PC-3 (cell line): ENCODE results near the gene CYP26A1. TPM values are rescaled to one million over a fixed set of nuclear protein-coding genes. Genes with fewer than 3 reads are reported as not detected.

Experiments used
- ATAC-seq: fragments of 200-7000 bp; cut with Tn5 transposase; 2 replicates; pipeline ENCODE4 v1.9.1; 2020; ENCODE audit warnings: mild to moderate bottlenecking, moderate library complexity
- Bru-seq: library from RNA; stranded (reverse); fragments of 400-500 nt; gene quantifications from one replicate; lab custom pipeline; 2021; lab: Mats Ljungman, UMichigan
- BruChase-seq, 2 experiments: library from RNA; stranded (reverse); fragments of 400-500 nt; gene quantifications; one replicate each; lab custom pipeline; 2021; lab: Mats Ljungman, UMichigan
- BruUV-seq: library from RNA; stranded (reverse); fragments of 400-500 nt; replicated peaks from 2 replicates; lab custom pipeline; 2021; lab: Mats Ljungman, UMichigan
- CTCF ChIA-PET: fragments of 300-600 bp; sonication (Branson Sonifier 250); formaldehyde crosslinking; loops from one replicate; lab custom pipeline; 2022; ENCODE audit warnings: antibody characterized with exemption; lab: Charles Lee
- POLR2A ChIA-PET: fragments of 300-600 bp; sonication (Branson Sonifier 250); formaldehyde crosslinking; loops from one replicate; lab custom pipeline; 2022; ENCODE audit warnings: antibody characterized with exemption; ENCODE audit not compliant: unreplicated experiment; lab: Charles Lee
- DNase-seq: peaks from one replicate; pipeline ENCODE4 v3.0.0-alpha.2; 2015
- H2AFZ ChIP-seq: fragments of 300-600 bp; sonication (generic); 2 replicates; pipeline ENCODE4 v1.6.0; 2016; ENCODE audit warnings: antibody characterized with exemption, low read length
- H3F3A ChIP-seq: fragments of 300-600 bp; sonication (generic); one replicate; pipeline ENCODE4 v1.6.0; 2017; ENCODE audit warnings: antibody characterized with exemption, low read length, control low read depth, mild to moderate bottlenecking; ENCODE audit not compliant: unreplicated experiment
- H3K27ac ChIP-seq: fragments of 300-600 bp; sonication (generic); 2 replicates; pipeline ENCODE4 v1.5.1; 2016; ENCODE audit warnings: mild to moderate bottlenecking, low read length
- H3K27me3 ChIP-seq: fragments of 300-600 bp; sonication (generic); 2 replicates; pipeline ENCODE4 v1.6.1; 2016; ENCODE audit warnings: low read length, mixed read lengths
- H3K36me3 ChIP-seq: fragments of 300-600 bp; sonication (generic); 2 replicates; pipeline ENCODE4 v1.6.1; 2016; ENCODE audit warnings: low read depth, mixed run types, low read length, mixed read lengths
- H3K4me1 ChIP-seq: fragments of 300-600 bp; sonication (generic); 2 replicates; pipeline ENCODE4 v1.5.1; 2016; ENCODE audit warnings: low read length; ENCODE audit not compliant: insufficient read depth
- H3K4me2 ChIP-seq: fragments of 300-600 bp; sonication (generic); 2 replicates; pipeline ENCODE4 v1.6.0; 2016; ENCODE audit warnings: low read length
- H3K4me3 ChIP-seq: fragments of 300-600 bp; sonication (generic); 2 replicates; pipeline ENCODE4 v1.5.1; 2016; ENCODE audit warnings: mild to moderate bottlenecking, low read length, mixed read lengths
- H3K79me2 ChIP-seq: fragments of 300-600 bp; sonication (generic); 2 replicates; pipeline ENCODE4 v1.6.1; 2017; ENCODE audit warnings: low read length, mixed read lengths
- H3K9ac ChIP-seq: fragments of 300-600 bp; sonication (generic); 2 replicates; pipeline ENCODE4 v1.6.0; 2016; ENCODE audit warnings: mild to moderate bottlenecking, low read length
- H3K9me2 ChIP-seq: fragments of 300-600 bp; sonication (generic); replicated peaks from 2 replicates; pipeline ENCODE4 v1.6.1; 2016; ENCODE audit warnings: mixed run types, low read length, mixed read lengths
- H3K9me3 ChIP-seq: fragments of 300-600 bp; sonication (generic); 2 replicates; pipeline ENCODE4 v1.6.1; 2016; ENCODE audit warnings: low read length, mixed read lengths
- H4K20me1 ChIP-seq: fragments of 300-600 bp; sonication (generic); 2 replicates; pipeline ENCODE4 v1.6.1; 2016; ENCODE audit warnings: low read length, mixed read lengths
- EZH2 ChIP-seq: fragments of 300-600 bp; sonication (generic); IDR thresholded peaks from one replicate; pipeline ENCODE4 v1.6.1; 2017; ENCODE audit warnings: antibody characterized with exemption, mild to moderate bottlenecking, low read length; ENCODE audit not compliant: unreplicated experiment
- EZH2phosphoT487 ChIP-seq: fragments of 300-600 bp; sonication (generic); IDR thresholded peaks from 2 replicates; pipeline ENCODE4 v1.6.1; 2018; ENCODE audit warnings: mild to moderate bottlenecking, antibody characterized with exemption, low read length, borderline replicate concordance
- intact Hi-C: fragments of 100-400 bp; cut with micrococcal nuclease; formaldehyde crosslinking; loops from 2 replicates; pipeline ENCODE4 v1.9.0; 2023
- long read RNA-seq: library from polyadenylated mRNA; unstranded; transcript quantifications from one replicate; pipeline ENCODE4 v2.0.0, GENCODE V29; 2021; ENCODE audit not compliant: unreplicated experiment
- total RNA-seq: library from RNA; depleted of rRNA; stranded (reverse); fragments of >200 nt; gene quantifications from 2 replicates; pipeline ENCODE4 v1.2.3, GENCODE V29; 2014; rRNA removed
- TF ChIP-seq, protein P1 (sequence below): fragments of 300-600 bp; sonication (generic); conservative IDR thresholded peaks from 2 replicates; pipeline ENCODE4 v1.5.1; 2017; ENCODE audit warnings: antibody characterized with exemption, low read depth, mild to moderate bottlenecking, low read length

The CYP26A1 gene, protein sequence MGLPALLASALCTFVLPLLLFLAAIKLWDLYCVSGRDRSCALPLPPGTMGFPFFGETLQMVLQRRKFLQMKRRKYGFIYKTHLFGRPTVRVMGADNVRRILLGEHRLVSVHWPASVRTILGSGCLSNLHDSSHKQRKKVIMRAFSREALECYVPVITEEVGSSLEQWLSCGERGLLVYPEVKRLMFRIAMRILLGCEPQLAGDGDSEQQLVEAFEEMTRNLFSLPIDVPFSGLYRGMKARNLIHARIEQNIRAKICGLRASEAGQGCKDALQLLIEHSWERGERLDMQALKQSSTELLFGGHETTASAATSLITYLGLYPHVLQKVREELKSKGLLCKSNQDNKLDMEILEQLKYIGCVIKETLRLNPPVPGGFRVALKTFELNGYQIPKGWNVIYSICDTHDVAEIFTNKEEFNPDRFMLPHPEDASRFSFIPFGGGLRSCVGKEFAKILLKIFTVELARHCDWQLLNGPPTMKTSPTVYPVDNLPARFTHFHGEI
- total RNA-seq (0.26 TPM in 1 of 2 replicates, not detected in the other), Bru-seq, nascent RNA (percentile 18 among the genes with signal in this experiment), BruChase-seq, experiment 1, labeled RNA remaining after a 6-hour chase (percentile 31 among the genes with signal in this experiment), BruChase-seq, experiment 2, labeled RNA remaining after a 2-hour chase (percentile 24 among the genes with signal in this experiment)
- long read RNA-seq, partial matches to known transcripts: 0 of 1 reads
- long read RNA-seq, other reads (novel, unspliced or antisense): 0 of 1 reads

DNA sequence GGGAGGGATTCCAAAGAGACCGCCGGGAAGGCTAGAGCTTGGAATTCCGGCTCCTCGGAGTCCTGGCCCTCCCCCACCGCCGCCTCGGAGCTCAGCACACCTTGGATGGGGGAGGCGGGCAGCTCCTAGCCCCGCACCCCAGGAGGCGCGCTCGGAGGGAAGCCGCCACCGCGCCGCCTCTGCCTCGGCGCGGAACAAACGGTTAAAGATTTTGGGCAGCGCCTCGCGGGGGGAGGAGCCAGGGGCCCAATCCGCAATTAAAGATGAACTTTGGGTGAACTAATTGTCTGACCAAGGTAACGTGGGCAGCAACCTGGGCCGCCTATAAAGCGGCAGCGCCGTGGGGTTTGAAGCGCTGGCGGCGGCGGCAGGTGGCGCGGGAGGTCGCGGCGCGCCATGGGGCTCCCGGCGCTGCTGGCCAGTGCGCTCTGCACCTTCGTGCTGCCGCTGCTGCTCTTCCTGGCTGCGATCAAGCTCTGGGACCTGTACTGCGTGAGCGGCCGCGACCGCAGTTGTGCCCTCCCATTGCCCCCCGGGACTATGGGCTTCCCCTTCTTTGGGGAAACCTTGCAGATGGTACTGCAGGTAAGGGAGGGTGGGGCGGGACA lies at the start of gene CYP26A1:
Gene CYP26A1, plus strand, starts transcription at position 355 of the 608 bp plus-strand sequence. Its CDS starts 42 bp downstream, at position 397.
- H3K36me3 ChIP-seq: no peaks in the 10 kb centered on the region
- no peak within 1 kb of the TSS for H3K9ac ChIP-seq
- ChIA-PET CTCF (no interaction called here), POLR2A (no interaction called here)
- no peaks in the 10 kb centered on the region for H3K9me2 ChIP-seq
- no peaks in the 10 kb centered on the region for H3K79me2 ChIP-seq
- DNase-seq (peak; percentile 3), ATAC-seq (peak; percentile 16)
- intact Hi-C loops: no loop called here
- no peak within 1 kb of the TSS for H3K27ac ChIP-seq
- peak within 1 kb of the TSS; percentile 76 for H3K4me3 ChIP-seq
- no peaks in the 10 kb centered on the region for H3F3A ChIP-seq
- H3K4me1 ChIP-seq: peaks cover 11% of the 10 kb centered on the region; the same call in 1 of the 2 replicates
- TF ChIP-seq, protein P1, sequence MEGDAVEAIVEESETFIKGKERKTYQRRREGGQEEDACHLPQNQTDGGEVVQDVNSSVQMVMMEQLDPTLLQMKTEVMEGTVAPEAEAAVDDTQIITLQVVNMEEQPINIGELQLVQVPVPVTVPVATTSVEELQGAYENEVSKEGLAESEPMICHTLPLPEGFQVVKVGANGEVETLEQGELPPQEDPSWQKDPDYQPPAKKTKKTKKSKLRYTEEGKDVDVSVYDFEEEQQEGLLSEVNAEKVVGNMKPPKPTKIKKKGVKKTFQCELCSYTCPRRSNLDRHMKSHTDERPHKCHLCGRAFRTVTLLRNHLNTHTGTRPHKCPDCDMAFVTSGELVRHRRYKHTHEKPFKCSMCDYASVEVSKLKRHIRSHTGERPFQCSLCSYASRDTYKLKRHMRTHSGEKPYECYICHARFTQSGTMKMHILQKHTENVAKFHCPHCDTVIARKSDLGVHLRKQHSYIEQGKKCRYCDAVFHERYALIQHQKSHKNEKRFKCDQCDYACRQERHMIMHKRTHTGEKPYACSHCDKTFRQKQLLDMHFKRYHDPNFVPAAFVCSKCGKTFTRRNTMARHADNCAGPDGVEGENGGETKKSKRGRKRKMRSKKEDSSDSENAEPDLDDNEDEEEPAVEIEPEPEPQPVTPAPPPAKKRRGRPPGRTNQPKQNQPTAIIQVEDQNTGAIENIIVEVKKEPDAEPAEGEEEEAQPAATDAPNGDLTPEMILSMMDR: no peak
- no peak for TF ChIP-seq EZH2phosphoT487
- TF ChIP-seq EZH2: no peak
- peak within 1 kb of the TSS; percentile 92 for H2AFZ ChIP-seq
- no TSS peak for BruUV-seq
- H3K27me3 ChIP-seq: peaks cover 16% of the 10 kb centered on the region
- H3K4me2 ChIP-seq: peak within 1 kb of the TSS; percentile 96
- no peaks in the 10 kb centered on the region for H4K20me1 ChIP-seq
- H3K9me3 ChIP-seq: no peaks in the 10 kb centered on the region

DNA sequence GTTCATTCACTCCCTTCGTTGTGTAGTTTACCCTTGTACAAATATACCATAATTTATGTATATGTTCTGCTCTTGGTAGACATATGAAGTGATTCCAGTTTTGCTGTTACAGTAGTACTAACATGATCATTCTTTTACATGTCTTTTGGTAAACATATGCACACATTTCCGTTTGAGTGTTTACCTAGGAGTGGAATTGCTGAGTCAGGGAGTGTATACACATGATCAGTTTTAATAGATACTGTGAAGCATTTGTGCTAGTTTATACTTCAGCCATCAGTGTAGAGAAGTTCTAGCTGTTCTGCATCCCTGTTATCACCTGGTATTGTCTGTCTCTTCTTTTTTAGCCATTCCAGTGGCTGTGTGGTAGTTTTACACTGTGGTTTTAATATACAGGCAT lies 47.6 kb upstream of the CYP26A1 start:
- TF ChIP-seq EZH2 (no peak), EZH2phosphoT487 (no peak)
- TF ChIP-seq, protein P1: no peak
- Histone ChIP-seq H3K9me3 (no peaks in the 10 kb centered on the region), H4K20me1 (no peaks in the 10 kb centered on the region), H3K9ac (no peak overlapping the region), H3F3A (no peaks in the 10 kb centered on the region), H3K4me2 (no peak overlapping the region), H3K79me2 (no peaks in the 10 kb centered on the region), H3K27me3 (no peaks in the 10 kb centered on the region), H3K27ac (no peak overlapping the region), H2AFZ (no peak overlapping the region), H3K36me3 (no peaks in the 10 kb centered on the region), H3K4me1 (peaks cover 32% of the 10 kb centered on the region), H3K9me2 (no peaks in the 10 kb centered on the region), H3K4me3 (no peak overlapping the region)
- ChIA-PET POLR2A (no interaction called here), CTCF (no interaction called here)
- intact Hi-C loops: no loop called here
- peak; percentile 56 for DNase-seq
- peak; percentile 56 for ATAC-seq
- BruUV-seq: no TSS peak
